Transverse colon (tissue), 4 donors: Measurements from ENCODE around the gene NEK6.

Experiments used
- POLR2A ChIP-seq: fragments of 450-650 bp; IDR thresholded peaks from one replicate; pipeline ENCODE4 v1.6.1; 2016; ENCODE audit warnings: antibody characterized with exemption, mild to moderate bottlenecking, moderate library complexity
- POLR2AphosphoS5 ChIP-seq, 3 donors: sonication (generic); formaldehyde crosslinking; IDR thresholded peaks; one replicate each; pipeline ENCODE4 v1.6.1; 2016; ENCODE audit warnings: antibody characterized with exemption in 3 of 3
- TF ChIP-seq, protein P1 (sequence below), 5 experiments: fragments of 200-600 bp in 3 of 5; fragments of 450-650 bp in 2 of 5; sonication (generic) in 3 of 5; IDR thresholded peaks; 1 replicate in 2 of 5; 2 replicates in 3 of 5; pipeline ENCODE4 v1.5.1; 2016 to 2017; ENCODE audit warnings: antibody characterized with exemption in 5 of 5, inconsistent platforms in 3 of 5, mild to moderate bottlenecking in 2 of 5, moderate library complexity in 1 of 5

DNA sequence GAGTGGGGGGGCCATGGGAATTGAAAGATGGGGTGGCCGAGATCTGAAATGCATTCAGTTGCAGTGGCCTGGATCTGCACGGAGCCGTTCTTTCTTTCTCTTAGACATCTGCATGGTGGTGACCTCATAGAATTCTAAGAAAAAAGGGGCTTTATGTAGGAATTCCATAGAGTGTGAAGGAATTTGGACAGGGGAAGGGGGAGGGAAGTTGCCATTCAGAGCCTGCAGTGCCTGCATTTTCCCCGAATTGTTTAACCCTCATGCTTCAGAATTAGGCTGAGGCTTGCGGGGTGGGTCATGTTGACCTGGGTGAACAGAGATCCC is 4.9 kb downstream of the NEK6 start:
- TF ChIP-seq, protein P1, sequence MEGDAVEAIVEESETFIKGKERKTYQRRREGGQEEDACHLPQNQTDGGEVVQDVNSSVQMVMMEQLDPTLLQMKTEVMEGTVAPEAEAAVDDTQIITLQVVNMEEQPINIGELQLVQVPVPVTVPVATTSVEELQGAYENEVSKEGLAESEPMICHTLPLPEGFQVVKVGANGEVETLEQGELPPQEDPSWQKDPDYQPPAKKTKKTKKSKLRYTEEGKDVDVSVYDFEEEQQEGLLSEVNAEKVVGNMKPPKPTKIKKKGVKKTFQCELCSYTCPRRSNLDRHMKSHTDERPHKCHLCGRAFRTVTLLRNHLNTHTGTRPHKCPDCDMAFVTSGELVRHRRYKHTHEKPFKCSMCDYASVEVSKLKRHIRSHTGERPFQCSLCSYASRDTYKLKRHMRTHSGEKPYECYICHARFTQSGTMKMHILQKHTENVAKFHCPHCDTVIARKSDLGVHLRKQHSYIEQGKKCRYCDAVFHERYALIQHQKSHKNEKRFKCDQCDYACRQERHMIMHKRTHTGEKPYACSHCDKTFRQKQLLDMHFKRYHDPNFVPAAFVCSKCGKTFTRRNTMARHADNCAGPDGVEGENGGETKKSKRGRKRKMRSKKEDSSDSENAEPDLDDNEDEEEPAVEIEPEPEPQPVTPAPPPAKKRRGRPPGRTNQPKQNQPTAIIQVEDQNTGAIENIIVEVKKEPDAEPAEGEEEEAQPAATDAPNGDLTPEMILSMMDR (IDR thresholded peaks at IDR 0.05) = no peak
- TF ChIP-seq POLR2AphosphoS5 (IDR thresholded peaks at IDR 0.05) (no peak), POLR2A (no peak)
